Memory B cell (primary cell): Measurements from ENCODE around the gene TPD52L2.

ENCODE experiments used
- ATAC-seq: fragments of 150-1000 bp; cut with Tn5 transposase; 2 replicates; pipeline ENCODE4 v1.10.0; 2021; ENCODE audit warnings: low read depth, mild to moderate bottlenecking, moderate library complexity
- DNase-seq, 2 donors: peaks; one replicate each; pipeline ENCODE4 v3.0.0; 2022; ENCODE audit warnings: low spot score in 2 of 2
- H3K27ac Mint-ChIP-seq: one replicate; pipeline ENCODE4 v1.8.0; 2022; ENCODE audit warnings: mild to moderate bottlenecking, moderate library complexity, mixed read lengths
- H3K27me3 Mint-ChIP-seq: one replicate; pipeline ENCODE4 v1.8.0; 2022; ENCODE audit warnings: mixed read lengths
- H3K36me3 Mint-ChIP-seq: one replicate; pipeline ENCODE4 v1.8.0; 2022; ENCODE audit warnings: mild to moderate bottlenecking, mixed read lengths
- H3K4me1 Mint-ChIP-seq: one replicate; pipeline ENCODE4 v1.8.0; 2022; ENCODE audit warnings: mixed read lengths
- H3K4me3 Mint-ChIP-seq: one replicate; pipeline ENCODE4 v1.8.0; 2022; ENCODE audit warnings: mild to moderate bottlenecking, moderate library complexity, mixed read lengths
- H3K9me3 Mint-ChIP-seq: one replicate; pipeline ENCODE4 v1.8.0; 2022; ENCODE audit warnings: mixed read lengths

TPD52L2 gene

DNA sequence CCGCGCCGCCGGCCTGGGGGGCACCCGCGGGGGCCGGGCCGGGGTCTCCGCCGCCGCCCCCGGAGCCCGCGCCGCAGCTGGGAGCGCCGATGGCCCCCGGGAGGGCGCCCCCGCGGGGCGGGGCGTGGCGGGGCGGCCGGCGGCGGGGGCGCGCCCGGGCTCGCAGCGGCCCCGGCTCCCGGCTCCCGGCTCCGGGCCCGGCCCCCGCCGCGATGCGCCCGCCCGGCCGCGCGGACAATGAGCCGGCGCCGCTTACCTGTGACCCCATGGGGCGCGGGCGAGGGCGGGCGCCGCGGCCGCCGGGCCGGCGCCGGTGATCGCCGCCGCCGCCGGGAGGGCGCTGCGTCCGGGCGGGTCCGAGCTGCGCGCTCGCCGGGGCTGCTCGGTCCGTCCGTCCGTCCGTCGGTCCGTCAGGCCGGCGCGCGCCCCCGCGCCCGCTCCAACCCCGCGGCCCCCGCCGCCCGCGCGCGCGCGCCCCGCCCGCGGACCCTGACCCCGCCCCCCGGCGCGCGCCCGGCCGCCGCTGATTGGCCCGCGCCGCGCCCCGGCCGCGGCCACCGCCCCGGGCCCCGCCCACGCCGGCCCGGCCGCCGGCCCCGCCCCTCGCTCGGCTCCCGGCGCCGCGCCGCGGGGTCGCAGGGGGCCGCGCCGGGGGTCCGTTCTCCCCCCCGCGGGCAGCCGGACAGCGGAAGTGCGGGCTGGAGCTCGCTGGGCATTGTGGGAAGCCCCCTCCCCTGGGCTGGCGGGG is 34.1 kb upstream of the TPD52L2 start, which contains the start of gene ZBTB46:
ZBTB46 (minus strand) TSS at position 424 of the 748 bp plus-strand sequence. CDS start 40,507 bp downstream, outside the sequence.
- no peaks in the 10 kb centered on the region for H3K9me3 Mint-ChIP-seq
- H3K36me3 Mint-ChIP-seq = peaks cover 2% of the 10 kb centered on the region

DNA sequence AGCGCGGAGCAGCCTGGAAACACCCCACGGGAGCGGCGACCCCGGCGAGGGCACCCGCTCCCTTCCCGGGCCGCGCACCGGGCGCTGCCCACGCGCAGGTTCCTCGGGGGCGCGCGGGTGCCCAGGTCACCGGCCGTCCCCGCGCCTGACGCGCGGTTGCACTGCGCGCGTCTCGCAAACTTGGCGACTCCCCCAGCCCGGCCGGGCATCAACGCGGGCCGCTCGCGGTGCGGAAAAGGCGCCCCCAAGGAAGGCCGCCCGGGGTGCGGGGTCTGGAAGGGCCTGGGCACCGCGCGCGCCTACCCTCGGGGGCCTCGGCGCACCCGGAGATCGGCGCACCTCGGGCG is 33.5 kb upstream of the TPD52L2 start:
- peaks cover 8% of the 10 kb centered on the region for H3K4me1 Mint-ChIP-seq
- peaks cover 27% of the 10 kb centered on the region for H3K27me3 Mint-ChIP-seq
- DNase-seq (no peak), ATAC-seq (no peak)
- no peaks in the 10 kb centered on the region for H3K9me3 Mint-ChIP-seq
- no peak overlapping the region for H3K27ac Mint-ChIP-seq
- H3K36me3 Mint-ChIP-seq = peaks cover 2% of the 10 kb centered on the region
- no peak overlapping the region for H3K4me3 Mint-ChIP-seq

More for the DNA sequence above, 34.1 kb upstream of the TPD52L2 start, which contains the start of gene ZBTB46:
- DNase-seq = no peak
- no peak within 1 kb of the TSS for H3K27ac Mint-ChIP-seq
- peak; percentile 64 for ATAC-seq
- peaks cover 8% of the 10 kb centered on the region for H3K4me1 Mint-ChIP-seq
- peak within 1 kb of the TSS; percentile 89 for H3K4me3 Mint-ChIP-seq
- peaks cover 29% of the 10 kb centered on the region for H3K27me3 Mint-ChIP-seq

DNA sequence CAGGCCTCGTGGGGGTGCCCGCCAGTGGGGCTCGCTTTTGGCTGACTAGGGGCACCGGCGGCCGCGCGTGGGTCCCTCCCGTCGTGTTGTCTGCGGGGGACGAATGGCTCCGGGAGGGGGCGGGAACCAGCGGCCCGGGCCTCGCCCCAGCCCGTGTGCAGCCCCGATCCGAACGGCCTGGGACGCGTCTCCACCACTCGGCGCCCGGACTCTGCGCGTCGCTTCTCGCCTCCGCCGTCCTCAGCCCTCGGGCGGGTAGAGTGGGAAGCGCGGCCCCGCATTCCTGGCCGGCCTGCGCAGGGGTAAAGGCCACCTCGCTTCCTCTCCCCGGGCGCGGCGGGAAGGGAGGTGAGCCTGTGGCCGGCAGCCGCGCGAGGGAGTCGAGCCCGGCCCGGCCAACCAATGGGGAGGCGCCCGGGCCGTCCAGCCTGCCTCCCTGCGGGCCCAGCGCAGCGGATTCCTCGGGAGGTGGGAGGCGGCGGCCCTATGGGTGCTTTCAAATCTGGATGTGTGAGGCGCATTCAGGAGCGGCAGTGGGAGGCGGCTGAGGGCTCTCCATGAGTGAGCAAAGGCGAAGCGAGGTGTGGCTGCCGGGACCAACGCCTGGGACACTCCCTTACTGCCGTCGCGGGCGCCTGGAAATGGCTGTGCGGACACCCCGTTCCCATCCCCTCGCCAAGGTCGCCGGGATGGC is 32.9 kb upstream of the TPD52L2 start:
- H3K4me3 Mint-ChIP-seq = peak overlapping the region; percentile 59

DNA sequence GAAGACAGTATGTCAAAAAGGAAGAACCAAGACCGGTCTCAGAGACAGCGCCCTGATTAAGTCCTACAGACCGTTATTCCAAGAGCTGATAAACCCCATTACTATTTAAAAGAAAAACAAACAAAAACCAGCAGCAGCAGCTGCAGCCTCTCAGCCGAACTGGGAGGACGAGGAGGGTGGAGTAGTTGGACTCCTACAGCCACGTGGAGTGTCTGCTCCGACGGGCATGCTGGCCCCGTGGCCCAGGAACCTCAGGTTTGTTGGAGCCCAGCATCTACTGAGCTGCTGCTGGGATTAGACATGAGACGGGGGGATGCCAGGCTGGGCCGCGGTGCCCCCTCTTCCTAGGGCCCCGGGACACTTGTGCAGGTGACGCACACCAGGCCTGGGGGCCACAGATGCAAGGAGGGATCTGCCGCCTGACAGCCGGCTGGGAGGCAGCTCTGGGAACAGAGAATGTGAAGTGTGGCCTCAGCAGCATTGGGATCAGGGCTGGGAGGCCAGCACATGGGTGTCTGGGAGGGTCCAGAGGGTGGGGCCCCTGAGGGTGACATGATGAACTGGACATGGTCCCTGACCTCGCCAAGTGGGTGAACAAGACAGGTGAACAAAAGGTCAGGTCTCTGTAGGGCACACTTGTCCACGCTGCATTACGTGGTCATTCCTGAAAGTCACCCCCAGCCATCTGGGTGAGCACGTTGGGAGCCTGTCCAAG is 31.1 kb upstream of the TPD52L2 start:
- Mint-ChIP-seq H3K9me3 (no peaks in the 10 kb centered on the region), H3K4me3 (no peak overlapping the region), H3K27me3 (peaks cover 21% of the 10 kb centered on the region), H3K36me3 (peaks cover 2% of the 10 kb centered on the region), H3K4me1 (peaks cover 8% of the 10 kb centered on the region), H3K27ac (no peak overlapping the region)
- DNase-seq (no peak), ATAC-seq (no peak)

More for the DNA sequence above, 32.9 kb upstream of the TPD52L2 start:
- H3K36me3 Mint-ChIP-seq = peaks cover 2% of the 10 kb centered on the region
- DNase-seq (no peak), ATAC-seq (no peak)
- peaks cover 25% of the 10 kb centered on the region for H3K27me3 Mint-ChIP-seq
- no peak overlapping the region for H3K27ac Mint-ChIP-seq
- no peaks in the 10 kb centered on the region for H3K9me3 Mint-ChIP-seq
- peaks cover 8% of the 10 kb centered on the region for H3K4me1 Mint-ChIP-seq

DNA sequence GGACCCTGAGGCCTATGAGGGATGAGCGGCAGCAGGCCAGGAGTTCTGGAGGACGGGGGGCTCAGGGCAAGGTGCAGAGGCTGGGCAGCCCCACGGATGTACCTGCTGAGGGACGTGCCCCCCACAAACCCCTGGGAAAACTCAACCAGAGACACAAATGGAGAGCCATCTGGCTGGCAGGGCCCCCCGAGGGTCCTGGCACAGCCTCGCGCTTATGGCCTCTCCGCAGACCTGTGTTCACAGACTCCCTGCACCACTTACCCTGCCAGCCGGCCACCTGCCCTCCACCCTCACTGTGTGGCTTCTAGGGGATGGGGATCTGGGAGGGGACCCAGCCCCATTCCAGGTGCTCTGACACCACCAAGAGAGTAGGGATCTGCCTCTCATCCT is 30.6 kb upstream of the TPD52L2 start:
- Mint-ChIP-seq H3K9me3 (no peaks in the 10 kb centered on the region), H3K27me3 (peaks cover 19% of the 10 kb centered on the region), H3K4me1 (peaks cover 7% of the 10 kb centered on the region), H3K27ac (no peak overlapping the region), H3K4me3 (no peak overlapping the region), H3K36me3 (peaks cover 2% of the 10 kb centered on the region)
- no peak for ATAC-seq
- DNase-seq = no peak

DNA sequence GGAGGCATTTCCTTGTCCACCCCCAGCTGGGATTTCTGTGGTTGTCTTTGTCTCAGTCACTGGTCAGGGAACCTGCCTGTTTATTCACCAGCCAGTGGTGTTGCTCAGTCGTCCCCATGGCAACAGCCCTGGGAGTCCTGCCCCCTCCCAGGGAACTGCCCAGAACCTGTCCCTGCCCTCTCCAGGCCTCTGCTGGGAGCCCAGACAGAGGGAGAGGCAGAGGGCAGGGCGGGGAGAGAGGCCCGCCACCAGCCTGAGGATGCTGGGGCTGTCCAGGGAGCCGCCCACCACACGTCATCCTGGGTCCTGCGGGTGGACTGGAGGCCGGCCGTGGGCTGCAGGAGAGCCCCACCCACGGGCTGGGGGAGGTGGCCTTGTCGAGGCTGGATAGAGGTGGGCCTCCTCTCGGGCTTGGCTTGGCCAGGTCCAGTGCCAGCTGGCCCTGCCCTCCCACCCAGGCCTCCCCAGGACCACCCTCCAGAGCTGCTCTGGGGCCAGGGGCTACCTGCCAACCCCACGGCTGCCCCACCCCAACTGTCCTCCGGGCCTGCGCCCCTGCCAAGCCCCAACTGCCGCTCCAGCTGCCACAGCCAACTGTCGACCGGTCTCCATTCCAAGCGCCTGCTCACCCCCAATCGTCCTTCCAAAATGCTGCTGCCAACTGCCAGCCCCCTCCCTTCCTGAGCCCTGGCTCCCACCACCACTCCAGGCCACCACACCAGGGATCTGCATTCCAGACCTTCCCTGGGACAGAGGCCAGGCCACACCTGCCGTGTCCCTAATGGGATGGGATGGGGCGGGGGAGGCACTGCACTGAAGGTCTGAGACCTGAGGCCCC is 29.8 kb upstream of the TPD52L2 start:
- no peaks in the 10 kb centered on the region for H3K36me3 Mint-ChIP-seq
- DNase-seq = no peak

DNA sequence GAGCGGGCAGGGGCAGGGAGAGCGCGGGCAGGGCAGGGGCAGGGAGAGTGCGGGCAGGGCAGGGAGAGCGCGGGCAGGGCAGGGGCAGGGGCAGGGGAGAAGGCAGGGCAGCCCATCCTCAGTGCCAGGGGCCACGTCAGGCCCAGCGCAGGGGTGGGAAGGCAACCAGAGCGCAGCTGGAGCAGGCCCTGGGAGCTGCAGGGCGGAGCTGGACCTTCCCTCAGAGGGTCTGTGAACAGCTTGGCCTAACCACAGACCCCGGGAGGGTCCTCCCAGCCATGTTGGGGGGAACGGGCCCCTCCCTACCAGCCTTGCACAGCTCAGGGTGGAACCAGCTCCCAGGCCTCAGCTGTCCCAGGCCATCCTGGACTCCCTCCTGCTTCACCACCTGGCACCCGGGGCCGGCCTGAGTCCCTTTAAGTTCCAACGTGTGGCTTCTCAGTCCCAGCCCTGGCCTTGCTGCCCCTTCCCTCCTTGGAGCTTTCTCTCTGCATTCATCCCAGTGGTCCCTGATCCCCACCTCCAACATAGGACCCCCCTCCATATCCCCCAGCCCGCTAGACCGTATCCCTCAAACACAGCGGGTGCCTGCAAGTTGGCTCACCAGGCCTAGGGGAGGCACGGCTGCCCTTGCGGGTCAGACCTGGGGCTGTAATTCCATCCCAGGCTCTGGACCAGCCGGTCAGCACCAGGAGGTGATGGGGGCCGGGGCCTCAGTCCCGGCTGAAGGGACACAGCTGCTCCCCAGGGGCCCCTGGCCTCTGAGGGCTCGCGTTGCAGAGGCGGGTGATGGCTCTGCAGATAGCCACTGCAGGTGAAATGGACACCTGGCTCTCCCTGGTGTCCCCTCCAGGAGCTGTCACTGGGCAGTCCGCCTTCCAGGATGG is 28.4 kb upstream of the TPD52L2 start:
- DNase-seq = no peak
- Mint-ChIP-seq H3K27ac (no peak overlapping the region), H3K4me3 (no peak overlapping the region), H3K36me3 (no peaks in the 10 kb centered on the region), H3K27me3 (peaks cover 16% of the 10 kb centered on the region), H3K4me1 (peaks cover 5% of the 10 kb centered on the region), H3K9me3 (no peaks in the 10 kb centered on the region)
- no peak for ATAC-seq

More for the DNA sequence above, 29.8 kb upstream of the TPD52L2 start:
- Mint-ChIP-seq H3K27ac (no peak overlapping the region), H3K4me1 (peaks cover under 1% of the 10 kb centered on the region), H3K4me3 (no peak overlapping the region), H3K9me3 (no peaks in the 10 kb centered on the region), H3K27me3 (peaks cover 13% of the 10 kb centered on the region)
- ATAC-seq = no peak

DNA sequence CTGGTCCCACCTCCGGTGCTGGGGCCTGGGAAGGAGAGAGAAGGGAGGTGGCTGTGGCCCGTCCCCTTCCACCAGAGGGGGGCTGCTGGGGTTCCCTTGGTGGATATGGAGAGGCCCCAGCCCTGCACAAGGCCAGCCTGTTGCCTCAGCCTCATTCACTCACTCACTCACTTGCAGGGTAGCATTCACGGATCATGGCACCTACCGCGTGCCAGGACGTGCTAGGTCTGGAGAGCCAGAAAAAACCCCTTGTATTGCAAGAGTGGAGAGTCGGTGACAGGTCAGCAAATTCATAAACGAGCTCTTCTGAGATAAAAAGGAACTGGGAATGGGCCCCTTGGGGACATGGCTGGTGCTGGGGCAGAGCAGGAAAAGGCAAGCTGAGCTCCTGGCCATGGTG is 27.6 kb upstream of the TPD52L2 start:
- Mint-ChIP-seq H3K36me3 (no peaks in the 10 kb centered on the region), H3K27me3 (peaks cover 20% of the 10 kb centered on the region), H3K4me3 (peak overlapping the region; percentile 38), H3K9me3 (no peaks in the 10 kb centered on the region), H3K27ac (no peak overlapping the region), H3K4me1 (peaks cover 11% of the 10 kb centered on the region)
- DNase-seq (no peak), ATAC-seq (no peak)

DNA sequence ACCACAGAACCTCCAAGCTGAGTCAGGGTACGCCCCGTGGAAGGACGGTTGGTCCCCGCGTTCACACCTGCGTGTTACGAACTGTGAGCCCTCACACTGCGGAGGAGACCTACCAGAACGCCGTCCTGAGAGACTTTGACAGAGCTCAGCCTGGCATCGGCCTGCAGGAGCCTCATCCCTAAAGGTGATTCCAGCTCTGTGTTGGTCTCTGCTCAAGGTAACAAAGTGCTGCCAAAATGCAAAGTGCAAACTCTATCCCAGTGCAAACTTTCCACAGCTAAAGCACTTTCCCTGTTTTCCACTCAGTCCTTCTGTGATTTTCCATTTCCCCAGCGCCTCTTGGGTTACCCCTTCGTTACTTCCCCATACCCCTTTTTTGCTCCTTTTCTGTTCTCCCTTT is 25.4 kb upstream of the TPD52L2 start:
- ATAC-seq (no peak), DNase-seq (no peak)
- Mint-ChIP-seq H3K4me1 (peaks cover 14% of the 10 kb centered on the region), H3K27me3 (peaks cover 21% of the 10 kb centered on the region), H3K9me3 (no peaks in the 10 kb centered on the region), H3K27ac (no peak overlapping the region), H3K4me3 (no peak overlapping the region), H3K36me3 (no peaks in the 10 kb centered on the region)

DNA sequence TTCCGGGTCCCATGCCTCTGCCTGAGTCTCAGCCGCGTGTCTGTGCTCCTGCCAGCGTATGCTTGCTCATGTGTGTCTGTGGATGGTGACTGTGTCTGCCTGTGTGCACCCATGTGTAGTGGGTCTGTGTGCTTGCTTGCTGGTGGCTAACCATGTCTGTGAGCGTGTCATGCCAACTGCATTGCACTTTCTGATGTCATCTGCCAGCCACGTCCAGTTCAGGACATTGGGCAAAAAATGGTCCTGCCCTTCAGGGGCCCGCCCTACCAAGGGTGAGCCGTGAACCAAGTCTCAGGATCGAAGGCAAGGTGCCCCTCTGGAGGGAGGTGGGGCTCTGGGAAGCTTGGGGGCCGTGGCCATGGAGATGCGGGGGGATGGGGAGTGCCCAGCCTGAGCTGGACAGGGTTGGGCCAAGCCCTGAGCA is 24.7 kb upstream of the TPD52L2 start:
- Mint-ChIP-seq H3K27ac (no peak overlapping the region), H3K4me1 (peaks cover 14% of the 10 kb centered on the region), H3K9me3 (no peaks in the 10 kb centered on the region), H3K4me3 (no peak overlapping the region), H3K27me3 (peaks cover 21% of the 10 kb centered on the region), H3K36me3 (no peaks in the 10 kb centered on the region)
- DNase-seq (no peak), ATAC-seq (no peak)

DNA sequence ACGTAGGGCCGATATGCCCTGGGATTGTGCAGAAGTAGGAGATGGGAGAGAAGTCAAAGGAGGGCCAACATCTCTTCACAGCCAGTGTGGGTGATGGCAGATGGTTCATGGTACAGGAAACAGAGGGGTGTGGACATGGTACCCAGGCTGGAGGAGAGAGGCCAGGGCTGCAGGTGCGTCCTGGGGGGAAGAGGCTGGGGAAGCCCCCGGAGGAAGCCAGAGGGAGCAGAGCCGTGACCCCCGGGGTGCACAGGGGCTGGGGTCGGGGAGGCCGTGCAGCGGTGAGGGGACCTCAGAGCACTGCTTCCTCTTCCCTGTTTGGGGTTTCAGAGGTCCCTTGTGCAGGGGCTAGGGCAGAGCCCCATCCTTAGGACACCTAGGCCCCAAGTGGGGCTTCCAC is 22.8 kb upstream of the TPD52L2 start:
- Mint-ChIP-seq H3K36me3 (no peaks in the 10 kb centered on the region), H3K27me3 (peaks cover 23% of the 10 kb centered on the region), H3K4me3 (peak overlapping the region; percentile 2), H3K9me3 (no peaks in the 10 kb centered on the region), H3K27ac (no peak overlapping the region), H3K4me1 (peaks cover 17% of the 10 kb centered on the region)
- no peak for DNase-seq
- peak; percentile 78 for ATAC-seq

DNA sequence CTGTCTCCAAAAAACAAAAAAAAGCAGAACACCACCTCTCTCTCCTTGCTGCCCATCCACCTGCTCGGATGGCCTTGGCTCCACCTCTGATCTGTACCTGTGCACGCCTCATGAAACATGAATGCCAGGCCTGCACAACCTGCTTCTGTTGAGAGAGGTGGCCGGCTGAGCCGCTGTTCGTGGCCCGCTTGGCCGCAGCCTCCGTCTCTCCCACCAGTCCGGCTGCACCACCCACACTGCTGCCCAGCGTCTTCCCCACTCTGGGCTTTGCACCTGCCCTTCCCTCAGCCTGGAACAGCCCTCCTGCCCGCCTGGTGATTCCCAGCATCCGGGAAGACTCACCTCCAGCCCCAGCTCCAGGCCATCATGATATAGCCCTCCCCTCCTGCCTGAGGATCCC is 21.8 kb upstream of the TPD52L2 start:
- no peak for ATAC-seq
- Mint-ChIP-seq H3K36me3 (no peaks in the 10 kb centered on the region), H3K27ac (no peak overlapping the region), H3K4me3 (peak overlapping the region; percentile 14), H3K9me3 (no peaks in the 10 kb centered on the region), H3K27me3 (peaks cover 23% of the 10 kb centered on the region), H3K4me1 (peaks cover 17% of the 10 kb centered on the region)
- no peak for DNase-seq

DNA sequence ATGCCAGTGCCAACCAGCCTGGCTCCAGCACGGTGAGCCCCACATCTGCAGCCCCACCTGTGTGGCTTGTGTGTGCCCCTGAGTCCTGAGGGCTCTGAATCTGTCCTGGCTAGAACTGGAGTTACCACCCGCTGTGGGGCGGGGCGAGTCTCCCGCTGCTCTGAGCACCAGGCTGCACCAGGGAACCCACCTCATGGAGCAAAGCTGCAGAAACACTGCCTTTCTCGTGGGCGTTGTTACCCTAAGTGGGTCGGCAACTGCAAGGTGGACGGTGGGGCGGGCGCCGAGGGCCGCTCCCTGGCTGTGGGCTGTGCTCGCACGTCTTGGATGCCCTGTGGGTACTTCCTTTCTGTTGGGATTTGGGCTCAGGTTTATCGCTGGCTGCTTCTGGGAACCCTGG is 21.3 kb upstream of the TPD52L2 start:
- H3K9me3 Mint-ChIP-seq = no peaks in the 10 kb centered on the region
- no peak overlapping the region for H3K27ac Mint-ChIP-seq
- DNase-seq (no peak), ATAC-seq (no peak)
- peaks cover 17% of the 10 kb centered on the region for H3K4me1 Mint-ChIP-seq
- H3K36me3 Mint-ChIP-seq = no peaks in the 10 kb centered on the region
- peaks cover 23% of the 10 kb centered on the region for H3K27me3 Mint-ChIP-seq
- no peak overlapping the region for H3K4me3 Mint-ChIP-seq
